ENCODE data around the gene TBCD. TPM values are rescaled to one million over a fixed set of nuclear protein-coding genes. Genes with fewer than 3 reads are reported as not detected.

The TBCD gene
- total RNA-seq, 1 donor from 2014 or later, result 49.9 TPM

- no peaks in the 10 kb centered on the region for H3K9me3 Mint-ChIP-seq
- ATAC-seq (ENCODE audit: low read depth), result no peak
- intact Hi-C loops (cut with micrococcal nuclease), result no loop called here
- no peaks in the 10 kb centered on the region for H3K4me1 Mint-ChIP-seq
- peaks cover 17% of the 10 kb centered on the region for H3K36me3 Mint-ChIP-seq (ENCODE audit: low read depth)
- no peak for DNase-seq
- ChIA-PET CTCF (no interaction called here), POLR2A (no interaction called here)
- H3K27ac Mint-ChIP-seq, result no peak overlapping the region
- no peaks in the 10 kb centered on the region for H3K27me3 Mint-ChIP-seq
- TF ChIP-seq, protein P1, sequence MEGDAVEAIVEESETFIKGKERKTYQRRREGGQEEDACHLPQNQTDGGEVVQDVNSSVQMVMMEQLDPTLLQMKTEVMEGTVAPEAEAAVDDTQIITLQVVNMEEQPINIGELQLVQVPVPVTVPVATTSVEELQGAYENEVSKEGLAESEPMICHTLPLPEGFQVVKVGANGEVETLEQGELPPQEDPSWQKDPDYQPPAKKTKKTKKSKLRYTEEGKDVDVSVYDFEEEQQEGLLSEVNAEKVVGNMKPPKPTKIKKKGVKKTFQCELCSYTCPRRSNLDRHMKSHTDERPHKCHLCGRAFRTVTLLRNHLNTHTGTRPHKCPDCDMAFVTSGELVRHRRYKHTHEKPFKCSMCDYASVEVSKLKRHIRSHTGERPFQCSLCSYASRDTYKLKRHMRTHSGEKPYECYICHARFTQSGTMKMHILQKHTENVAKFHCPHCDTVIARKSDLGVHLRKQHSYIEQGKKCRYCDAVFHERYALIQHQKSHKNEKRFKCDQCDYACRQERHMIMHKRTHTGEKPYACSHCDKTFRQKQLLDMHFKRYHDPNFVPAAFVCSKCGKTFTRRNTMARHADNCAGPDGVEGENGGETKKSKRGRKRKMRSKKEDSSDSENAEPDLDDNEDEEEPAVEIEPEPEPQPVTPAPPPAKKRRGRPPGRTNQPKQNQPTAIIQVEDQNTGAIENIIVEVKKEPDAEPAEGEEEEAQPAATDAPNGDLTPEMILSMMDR (IDR thresholded peaks at IDR 0.05), result no peak
- H3K4me3 Mint-ChIP-seq, result no peak overlapping the region
Observed at GRCh38 chr17:82790391-82790790, 38.5 kb downstream of the TBCD start.

- Mint-ChIP-seq H3K36me3 (ENCODE audit: low read depth) (peaks cover 18% of the 10 kb centered on the region), H3K27ac (no peak overlapping the region), H3K27me3 (no peaks in the 10 kb centered on the region), H3K4me3 (no peak overlapping the region), H3K9me3 (no peaks in the 10 kb centered on the region), H3K4me1 (no peaks in the 10 kb centered on the region)
- DNase-seq (no peak), ATAC-seq (ENCODE audit: low read depth) (no peak)
- TF ChIP-seq, protein P1 (IDR thresholded peaks at IDR 0.05), result no peak
- CTCF ChIA-PET, result interaction anchor here (2.3 kb wide), 1 partner anchor 10 kb away, joined by 6 read pairs; no protein-coding TSS in a partner anchor
- intact Hi-C loops (cut with micrococcal nuclease), result no loop called here
- POLR2A ChIA-PET, result no interaction called here
Observed at GRCh38 chr17:82791532-82791931, 39.7 kb downstream of the TBCD start.

GRCh38 chr17:82793974-82794630 lies 42.2 kb downstream of the TBCD start:
- DNase-seq (no peak), ATAC-seq (ENCODE audit: low read depth) (no peak)
- intact Hi-C loops (cut with micrococcal nuclease), result no loop called here
- Mint-ChIP-seq H3K27ac (no peak overlapping the region), H3K36me3 (ENCODE audit: low read depth) (peaks cover 28% of the 10 kb centered on the region), H3K4me3 (no peak overlapping the region), H3K4me1 (no peaks in the 10 kb centered on the region), H3K9me3 (no peaks in the 10 kb centered on the region), H3K27me3 (no peaks in the 10 kb centered on the region)
- TF ChIP-seq, protein P1 (IDR thresholded peaks at IDR 0.05), result no peak
- ChIA-PET POLR2A (no interaction called here), CTCF (no interaction called here)

DNA sequence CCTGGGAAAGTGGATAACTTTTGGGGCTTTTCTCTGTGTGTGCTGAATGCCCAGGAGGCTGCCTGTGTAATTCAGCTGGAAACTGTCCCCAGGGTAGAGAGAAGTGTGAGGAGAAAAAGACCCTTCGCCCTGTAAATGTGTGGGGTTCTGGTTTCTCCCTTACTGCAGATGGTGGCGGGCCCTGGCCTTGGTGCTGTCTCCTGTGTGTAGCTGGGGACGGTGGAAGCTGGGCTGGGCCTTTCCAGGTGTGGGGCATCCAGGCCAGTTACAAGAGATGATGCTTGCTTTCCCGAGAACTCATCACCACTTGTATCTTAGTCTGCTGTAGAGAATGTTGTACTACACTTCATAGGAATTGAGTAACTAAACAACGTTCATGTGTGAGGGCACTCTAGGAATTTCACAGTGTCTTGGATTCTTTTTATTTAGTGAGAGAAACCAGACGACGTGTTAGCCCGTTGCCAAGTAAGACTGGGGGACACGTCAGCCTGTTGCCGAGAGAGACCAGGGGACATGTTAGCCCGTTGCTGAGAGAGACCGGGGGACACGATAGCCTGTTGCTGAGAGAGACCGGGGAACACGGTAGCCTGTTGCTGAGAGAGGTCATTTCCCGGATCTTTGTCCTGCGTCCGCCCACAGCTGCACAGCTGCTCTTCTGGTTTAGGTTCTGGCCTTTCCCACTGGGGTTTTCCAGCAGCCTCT lies 43.1 kb downstream of the TBCD start:
- H3K36me3 Mint-ChIP-seq (ENCODE audit: low read depth), result peaks cover 28% of the 10 kb centered on the region
- no peaks in the 10 kb centered on the region for H3K4me1 Mint-ChIP-seq
- no peak overlapping the region for H3K27ac Mint-ChIP-seq
- ATAC-seq (ENCODE audit: low read depth) (no peak), DNase-seq (no peak)
- ChIA-PET POLR2A (no interaction called here), CTCF (no interaction called here)
- no peaks in the 10 kb centered on the region for H3K9me3 Mint-ChIP-seq
- no peak overlapping the region for H3K4me3 Mint-ChIP-seq
- no peaks in the 10 kb centered on the region for H3K27me3 Mint-ChIP-seq
- TF ChIP-seq, protein P1 (IDR thresholded peaks at IDR 0.05), result no peak
- intact Hi-C loops (cut with micrococcal nuclease), result no loop called here

DNA sequence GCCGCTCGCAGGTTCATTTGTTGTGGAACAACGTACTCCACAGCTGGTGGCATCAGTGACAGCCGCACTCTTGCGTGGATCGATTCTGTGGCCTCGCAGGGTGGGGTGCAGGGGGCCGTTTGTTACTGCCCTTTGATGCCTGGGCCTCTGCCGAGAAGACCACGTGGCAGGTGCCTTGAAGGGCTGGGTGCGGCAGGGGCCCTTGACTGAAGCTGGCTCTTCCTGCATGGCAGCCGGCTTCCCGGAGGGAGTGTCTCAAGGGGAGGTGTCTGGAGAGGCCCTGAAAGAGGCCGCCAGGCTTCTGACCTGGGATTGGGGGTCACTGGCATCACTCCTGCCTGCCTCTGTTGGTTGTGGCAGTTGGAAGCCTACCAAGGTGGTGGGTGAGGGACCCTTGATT lies 43.8 kb downstream of the TBCD start:
- no peak overlapping the region for H3K27ac Mint-ChIP-seq
- ATAC-seq (ENCODE audit: low read depth), result no peak
- TF ChIP-seq, protein P1 (IDR thresholded peaks at IDR 0.05), result no peak
- no peak overlapping the region for H3K4me3 Mint-ChIP-seq
- intact Hi-C loops (cut with micrococcal nuclease), result no loop called here
- CTCF ChIA-PET, result no interaction called here
- POLR2A ChIA-PET, result no interaction called here
- no peaks in the 10 kb centered on the region for H3K27me3 Mint-ChIP-seq
- H3K36me3 Mint-ChIP-seq (ENCODE audit: low read depth), result peaks cover 32% of the 10 kb centered on the region
- no peaks in the 10 kb centered on the region for H3K4me1 Mint-ChIP-seq
- DNase-seq, result no peak
- H3K9me3 Mint-ChIP-seq, result no peaks in the 10 kb centered on the region

All from activated B cell treated with CpG ODN at 0.5 μM for 24 hours (primary cell).